Kidney (tissue), 14 donors: ENCODE measurements around the gene MAP3K14. TPM values are rescaled to one million over a fixed set of nuclear protein-coding genes. Genes with fewer than 3 reads are reported as not detected.
A peak's percentile ranks its signal among the peaks of the same experiment; 100 is the strongest.

ENCODE experiments used
- DNase-seq, 5 donors: peaks; one replicate each; pipeline ENCODE4 v3.0.0-alpha.2; 2013 to 2020
- FAIRE-seq: peaks from 2 replicates; lab custom pipeline; 2012; peaks lifted over from hg19 to GRCh38; lab: Jason Lieb, UNC
- H3K27ac ChIP-seq, 2 donors: one replicate each; pipeline ENCODE4 v1.7.0; 2013; ENCODE audit warnings: low read depth in 2 of 2, low read length in 2 of 2, inconsistent platforms in 1 of 2
- H3K27me3 ChIP-seq: one replicate; pipeline ENCODE4 v1.7.1; 2013; ENCODE audit warnings: low read length, inconsistent platforms; ENCODE audit not compliant: control insufficient read depth, insufficient read depth
- H3K36me3 ChIP-seq, 3 donors: one replicate each; pipeline versions ENCODE4 v1.7.0 to v1.7.1; 2013; ENCODE audit warnings: low read length in 3 of 3, control low read depth in 1 of 3, inconsistent platforms in 1 of 3; ENCODE audit not compliant: insufficient read depth in 3 of 3, control insufficient read depth in 2 of 3
- H3K4me1 ChIP-seq, 3 donors: one replicate each; pipeline versions ENCODE4 v1.7.0 to v1.7.1; 2013; ENCODE audit warnings: low read length in 3 of 3, inconsistent platforms in 1 of 3, low read depth in 1 of 3; ENCODE audit not compliant: control insufficient read depth in 2 of 3, insufficient read depth in 2 of 3
- H3K4me3 ChIP-seq, 3 donors: one replicate each; pipeline versions ENCODE4 v1.7.0 to v1.8.1; 2013; ENCODE audit warnings: low read length in 3 of 3, control low read depth in 1 of 3, inconsistent platforms in 1 of 3
- H3K9ac ChIP-seq, 3 donors: one replicate each; pipeline versions ENCODE4 v1.7.0 to v1.7.1; 2013; ENCODE audit warnings: low read length in 3 of 3, control low read depth in 1 of 3, inconsistent platforms in 1 of 3
- H3K9me3 ChIP-seq, 3 donors: one replicate each; pipeline versions ENCODE4 v1.7.0 to v1.7.1; 2013; ENCODE audit warnings: low read length in 3 of 3, control low read depth in 1 of 3, inconsistent platforms in 1 of 3; ENCODE audit not compliant: control insufficient read depth in 2 of 3, insufficient read depth in 1 of 3
- intact Hi-C: fragments of 100-400 bp; cut with DNase I; formaldehyde crosslinking; loops from one replicate; pipeline ENCODE4 v1.11.1; 2022
- polyA plus RNA-seq: library from polyadenylated mRNA; stranded (reverse); fragments of 350-450 nt; fragmentation: Illumina TruSeq; extraction: RNeasy Lipid Tissue Mini Kit (QIAGEN cat#74804); gene quantifications from one replicate; pipeline ENCODE4 v1.2.3, GENCODE V29; 2014; ENCODE audit warnings: low read depth, low replicate concordance; ENCODE audit not compliant: insufficient read depth
- total RNA-seq: library from RNA; stranded (reverse); fragmentation: NEBNext Ultra II Directional; extraction: Animal tissue kit (Norgen Biotek cat#: 25700); gene quantifications from one replicate; pipeline ENCODE4 v1.2.1, GENCODE V29; 2021
- TF ChIP-seq, protein P1 (sequence below): IDR thresholded peaks from 3 replicates; pipeline ENCODE4 v1.5.1; 2012; ENCODE audit warnings: mild to moderate bottlenecking, moderate library complexity, borderline replicate concordance; ENCODE audit not compliant: insufficient read depth; ENCODE audit errors: extremely low read depth
- donor health status: control.
- donor health status: control.
- donor health status: control.
- donor health status: control.
- donor health status: control.
- donor health status: DM: yes; HTN: yes; CAD: no.
- donor health status: Normal renal cell carcinoma (clear cell type).

MAP3K14 gene
- total and polyA plus RNA-seq, 2 donors from 2014 or later: 7.6 to 24.5 TPM

DNA sequence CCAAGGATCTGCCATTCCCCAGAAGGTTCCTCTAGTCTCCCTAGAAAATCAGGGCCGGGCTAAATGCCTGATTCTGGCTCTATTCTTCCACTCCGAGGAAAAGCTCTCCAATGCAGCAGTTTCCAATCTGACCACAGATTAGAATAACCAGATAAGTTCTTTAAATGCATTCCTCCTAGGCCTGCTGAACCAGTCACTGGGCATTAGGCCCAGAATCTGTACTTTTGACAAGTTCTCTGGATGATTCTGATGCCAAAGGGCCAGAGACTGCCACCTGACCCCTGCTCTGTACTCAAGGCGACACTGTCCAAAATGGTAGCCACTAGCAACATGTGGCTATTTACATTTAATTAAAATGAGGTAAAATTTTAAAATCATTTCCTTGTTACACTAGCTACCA is 22.3 kb downstream of the MAP3K14 start:
- DNase-seq: peak in 1 of 5 donors; percentile 41
- H3K4me3 ChIP-seq: no peak overlapping the region
- intact Hi-C loops: no loop called here
- H3K27ac ChIP-seq: peak overlapping the region; percentile 15 to 73
- no peak for FAIRE-seq
- H3K9ac ChIP-seq: no peak overlapping the region
- H3K27me3 ChIP-seq: no peaks in the 10 kb centered on the region
- peaks cover 4 to 81% (median 63%) of the 10 kb centered on the region in 3 donors for H3K4me1 ChIP-seq
- H3K36me3 ChIP-seq: peaks cover 0 to 7% (median 0%) of the 10 kb centered on the region in 3 donors
- TF ChIP-seq, protein P1, sequence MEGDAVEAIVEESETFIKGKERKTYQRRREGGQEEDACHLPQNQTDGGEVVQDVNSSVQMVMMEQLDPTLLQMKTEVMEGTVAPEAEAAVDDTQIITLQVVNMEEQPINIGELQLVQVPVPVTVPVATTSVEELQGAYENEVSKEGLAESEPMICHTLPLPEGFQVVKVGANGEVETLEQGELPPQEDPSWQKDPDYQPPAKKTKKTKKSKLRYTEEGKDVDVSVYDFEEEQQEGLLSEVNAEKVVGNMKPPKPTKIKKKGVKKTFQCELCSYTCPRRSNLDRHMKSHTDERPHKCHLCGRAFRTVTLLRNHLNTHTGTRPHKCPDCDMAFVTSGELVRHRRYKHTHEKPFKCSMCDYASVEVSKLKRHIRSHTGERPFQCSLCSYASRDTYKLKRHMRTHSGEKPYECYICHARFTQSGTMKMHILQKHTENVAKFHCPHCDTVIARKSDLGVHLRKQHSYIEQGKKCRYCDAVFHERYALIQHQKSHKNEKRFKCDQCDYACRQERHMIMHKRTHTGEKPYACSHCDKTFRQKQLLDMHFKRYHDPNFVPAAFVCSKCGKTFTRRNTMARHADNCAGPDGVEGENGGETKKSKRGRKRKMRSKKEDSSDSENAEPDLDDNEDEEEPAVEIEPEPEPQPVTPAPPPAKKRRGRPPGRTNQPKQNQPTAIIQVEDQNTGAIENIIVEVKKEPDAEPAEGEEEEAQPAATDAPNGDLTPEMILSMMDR: no peak
- no peaks in the 10 kb centered on the region for H3K9me3 ChIP-seq

DNA sequence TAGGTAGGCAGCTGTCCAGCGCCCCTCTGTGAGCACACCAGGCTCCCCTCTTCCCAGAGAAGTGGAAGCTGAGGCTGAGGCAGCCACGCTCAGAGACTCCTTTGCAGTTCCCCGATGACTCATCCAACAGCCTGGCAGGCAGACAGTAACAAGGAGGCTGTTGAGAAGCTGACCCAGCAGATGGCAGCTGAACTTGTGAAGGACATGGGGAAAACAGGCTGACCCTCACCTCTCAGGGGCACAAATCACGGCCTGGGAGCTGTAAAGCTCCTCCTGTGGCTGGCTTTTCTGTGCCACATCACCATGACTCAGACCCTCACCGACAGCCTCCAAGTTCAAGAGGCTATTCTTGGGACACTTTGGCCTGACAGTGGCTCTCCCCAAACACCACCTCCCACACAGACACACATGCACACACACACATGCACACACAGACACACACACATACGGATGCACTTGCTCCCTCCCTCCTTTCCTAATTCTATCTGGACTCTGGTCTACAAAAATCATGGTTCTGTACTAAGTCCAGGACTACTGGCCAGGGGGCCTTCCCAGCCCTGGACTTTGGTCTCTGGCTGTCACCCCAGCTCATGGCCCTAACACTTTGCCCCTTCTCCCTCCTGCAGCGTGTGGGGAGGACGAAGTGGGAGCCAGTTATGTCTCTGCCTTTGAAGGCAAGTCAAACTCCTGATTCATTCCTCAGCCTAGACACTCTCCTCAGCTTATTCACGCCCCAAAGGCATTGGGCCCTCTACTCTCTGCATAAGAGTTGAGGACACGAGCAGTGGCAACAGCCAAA is 23.2 kb downstream of the MAP3K14 start:
- TF ChIP-seq, protein P1: peak; percentile 11
- Histone ChIP-seq H3K4me3 (no peak overlapping the region), H3K9ac (peak overlapping the region in 1 of 3 donors; percentile 47), H3K27me3 (no peaks in the 10 kb centered on the region), H3K27ac (peak overlapping the region; percentile 15 to 73), H3K4me1 (peaks cover 4 to 77% (median 60%) of the 10 kb centered on the region in 3 donors), H3K36me3 (peaks cover 0 to 7% (median 0%) of the 10 kb centered on the region in 3 donors), H3K9me3 (no peaks in the 10 kb centered on the region)
- no peak for FAIRE-seq
- intact Hi-C loops: no loop called here
- peak in 1 of 5 donors; percentile 87 for DNase-seq

GRCh38 chr17:45292696-45293412 is 24.0 kb downstream of the MAP3K14 start:
- FAIRE-seq: no peak
- Histone ChIP-seq H3K36me3 (peaks cover 0 to 7% (median 0%) of the 10 kb centered on the region in 3 donors), H3K4me3 (no peak overlapping the region), H3K27ac (peak overlapping the region; percentile 15 to 73), H3K4me1 (peaks cover 4 to 78% (median 62%) of the 10 kb centered on the region in 3 donors), H3K9me3 (no peaks in the 10 kb centered on the region), H3K9ac (peak overlapping the region in 1 of 3 donors; percentile 47), H3K27me3 (no peaks in the 10 kb centered on the region)
- intact Hi-C loops: no loop called here
- TF ChIP-seq, protein P1: no peak
- DNase-seq: peak in 1 of 5 donors; percentile 49
